ENCODE results near the gene JUND. TPM values are rescaled to one million over a fixed set of nuclear protein-coding genes. Genes with fewer than 3 reads are reported as not detected.

JUND gene
- total and polyA plus RNA-seq, 2 of the 8 experiments (the other 6 are each of a cell fraction or from before 2014, with no cell fraction given), result 54.0 to 77.5 TPM

DNA sequence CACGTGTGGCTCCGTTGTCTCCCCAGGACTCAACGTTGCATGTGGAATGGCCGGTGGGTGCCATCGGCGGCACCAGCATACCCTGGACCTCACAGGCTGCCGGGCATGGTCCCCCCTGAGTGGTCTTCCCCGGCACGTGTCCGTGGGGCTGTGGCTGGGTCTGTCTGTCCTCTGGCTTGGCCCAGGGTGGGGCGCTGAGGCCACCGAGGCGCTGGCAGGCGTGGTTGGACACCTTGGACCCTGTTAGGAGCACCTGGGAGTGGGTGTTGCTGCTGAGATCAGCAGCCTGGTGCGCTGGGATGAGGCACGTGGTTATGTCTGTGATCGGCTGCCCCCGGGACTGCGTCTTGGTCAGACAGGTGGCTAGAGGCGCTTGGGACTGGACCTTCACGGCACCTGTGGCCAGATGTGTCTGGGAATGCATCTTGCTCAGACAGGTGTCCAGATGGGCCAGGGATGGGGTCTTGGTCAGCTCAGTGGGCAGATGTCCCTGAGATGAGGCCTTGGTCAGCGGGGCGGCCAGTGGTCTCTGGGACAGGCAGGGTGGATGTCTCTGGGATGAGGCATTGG, 16.4 kb downstream of the JUND start:
- TF ChIP-seq POLR2A (IDR thresholded peaks at IDR 0.05; ENCODE audit: control extremely low read depth in 1 of 2, low read depth in 2 of 2, low read length in 2 of 2) (no peak), ASH2L (IDR thresholded peaks at IDR 0.05; ENCODE audit: low read length) (no peak), CTBP2 (IDR thresholded peaks at IDR 0.05; ENCODE audit: borderline replicate concordance, insufficient read depth, insufficient read length, low read length) (no peak), SP4 (IDR thresholded peaks at IDR 0.05; ENCODE audit: low read length) (no peak), SP2 (IDR thresholded peaks at IDR 0.05; ENCODE audit: low read length) (no peak), EZH2 (IDR thresholded peaks at IDR 0.05; ENCODE audit: low read depth, low read length, severe bottlenecking) (no peak), ZNF274 (IDR thresholded peaks at IDR 0.05; ENCODE audit: borderline replicate concordance, extremely low read depth, low read length) (no peak), RNF2 (IDR thresholded peaks at IDR 0.05; ENCODE audit: borderline replicate concordance, low read depth, low read length, missing control alignments, poor library complexity, severe bottlenecking) (no peak), NRF1 (IDR thresholded peaks at IDR 0.05; ENCODE audit: low read depth, low read length) (no peak)
- TF ChIP-seq, protein P1, sequence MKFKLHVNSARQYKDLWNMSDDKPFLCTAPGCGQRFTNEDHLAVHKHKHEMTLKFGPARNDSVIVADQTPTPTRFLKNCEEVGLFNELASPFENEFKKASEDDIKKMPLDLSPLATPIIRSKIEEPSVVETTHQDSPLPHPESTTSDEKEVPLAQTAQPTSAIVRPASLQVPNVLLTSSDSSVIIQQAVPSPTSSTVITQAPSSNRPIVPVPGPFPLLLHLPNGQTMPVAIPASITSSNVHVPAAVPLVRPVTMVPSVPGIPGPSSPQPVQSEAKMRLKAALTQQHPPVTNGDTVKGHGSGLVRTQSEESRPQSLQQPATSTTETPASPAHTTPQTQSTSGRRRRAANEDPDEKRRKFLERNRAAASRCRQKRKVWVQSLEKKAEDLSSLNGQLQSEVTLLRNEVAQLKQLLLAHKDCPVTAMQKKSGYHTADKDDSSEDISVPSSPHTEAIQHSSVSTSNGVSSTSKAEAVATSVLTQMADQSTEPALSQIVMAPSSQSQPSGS (IDR thresholded peaks at IDR 0.05; ENCODE audit: low read length), result no peak
- DNase-seq (ENCODE audit: low read depth in 1 of 2, low spot score in 2 of 2) (no peak), FAIRE-seq (no peak)
- H2BK12ac ChIP-seq (ENCODE audit: low read depth, low read length), result no peak overlapping the region
- H4K91ac ChIP-seq (replicated peaks; ENCODE audit: insufficient read length, low read length), result no peak overlapping the region
- H3K9me3 ChIP-seq (ENCODE audit: insufficient read depth in 2 of 2, low read depth in 1 of 2, low read length in 1 of 2), result no peaks in the 10 kb centered on the region
- no peak overlapping the region; the same call in 1 of the 2 replicates for H2AK5ac ChIP-seq (ENCODE audit: low read depth, low read length)
- H3K18ac ChIP-seq (ENCODE audit: extremely low read depth, low read length), result no peak overlapping the region
- no peak overlapping the region for H2BK120ac ChIP-seq (replicated peaks; ENCODE audit: low read depth, low read length)
- no peak overlapping the region for H2BK15ac ChIP-seq (ENCODE audit: low read length)
- no peaks in the 10 kb centered on the region; the same call in 1 of the 2 replicates for H3K79me1 ChIP-seq (ENCODE audit: low read depth, low read length)
- peaks cover 0 to 6% (median 0%) of the 10 kb centered on the region in 4 experiments; a peak in 3 of 7 replicates for H3K27me3 ChIP-seq (replicated peaks in 1 of 4; ENCODE audit: control insufficient read depth in 3 of 4, extremely low read depth in 1 of 4, insufficient read depth in 3 of 4, low read length in 3 of 4)
- no peak overlapping the region for H3K4me2 ChIP-seq (ENCODE audit: insufficient read depth in 1 of 2, low read depth in 2 of 2, low read length in 2 of 2)
- no peaks in the 10 kb centered on the region; the same call in 1 of the 2 replicates for H3K23me2 ChIP-seq (ENCODE audit: low read depth, low read length)
- H4K20me1 ChIP-seq (replicated peaks in 1 of 2; ENCODE audit: control insufficient read depth in 1 of 2, insufficient read depth in 2 of 2, low read length in 2 of 2), result peaks cover 0 to 1% of the 10 kb centered on the region in 2 experiments
- no peaks in the 10 kb centered on the region; a peak in 1 of 8 replicates for H3K36me3 ChIP-seq (ENCODE audit: control insufficient read depth in 2 of 4, insufficient read depth in 4 of 4, low read length in 3 of 4)
- ChIA-PET CTCF (ENCODE audit: partially characterized antibody) (interaction anchor here (1.0 to 3.9 kb wide), 5 partner anchors 8 to 66 kb away, joined by 3 to 21 read pairs (median 4); a partner anchor contains a TSS), POLR2A (ENCODE audit: partially characterized antibody) (interaction anchor here (0.6 to 1.7 kb wide), 6 partner anchors 8 to 620 kb away, joined by 3 to 5 read pairs (median 4); partner anchors contain the start of gene JUND)
- no peak overlapping the region for H3K4me3 ChIP-seq (ENCODE audit: extremely low read depth in 1 of 4, insufficient read depth in 2 of 4, low read depth in 3 of 4, low read length in 4 of 4)
- no peak overlapping the region for H4K5ac ChIP-seq (ENCODE audit: insufficient read length, low read depth, low read length)
- H3K4ac ChIP-seq (replicated peaks; ENCODE audit: insufficient read length, low read depth, low read length), result no peak overlapping the region
- no peak overlapping the region for H3K56ac ChIP-seq (replicated peaks; ENCODE audit: insufficient read length, low read depth, low read length)
- no peak overlapping the region for H2AFZ ChIP-seq (ENCODE audit: low read length)
- no peak overlapping the region for H4K8ac ChIP-seq (ENCODE audit: extremely low read depth, insufficient read depth, low read length)
- WGBS, 2 experiments (ENCODE audit: extremely low coverage in 1 of 2, insufficient coverage in 1 of 2, insufficient read length in 1 of 2, insufficient replicate concordance in 2 of 2, low coverage in 1 of 2, low lambda C conversion rate in 2 of 2, missing lambda C conversion rate in 1 of 2), result 95% methylated on average over 23 of the region's 23 CpGs; no CpG with 5 or more reads in 1 of the 2 experiments
- no peaks in the 10 kb centered on the region for H3K79me2 ChIP-seq (ENCODE audit: control insufficient read depth in 1 of 2, insufficient read depth in 2 of 2, low read length in 2 of 2)
- H3K27ac ChIP-seq (ENCODE audit: low read depth, low read length), result no peak overlapping the region
- no peak overlapping the region for H3K9ac ChIP-seq (replicated peaks in 1 of 4; ENCODE audit: extremely low read depth in 1 of 4, low read depth in 3 of 4, low read length in 3 of 4)
- no peak overlapping the region for H3K14ac ChIP-seq (ENCODE audit: insufficient read length)
- H2BK5ac ChIP-seq (ENCODE audit: low read depth, low read length), result no peak overlapping the region
- H3K23ac ChIP-seq (ENCODE audit: insufficient read length), result no peak overlapping the region
- no peak overlapping the region for H2BK20ac ChIP-seq (ENCODE audit: low read length)
- H3K4me1 ChIP-seq (replicated peaks in 1 of 4; ENCODE audit: control insufficient read depth in 3 of 4, insufficient read depth in 4 of 4, low read length in 3 of 4), result no peaks in the 10 kb centered on the region

Measured in H1 (cell line).